ENCODE data around the gene DUOX1. TPM values are rescaled to one million over a fixed set of nuclear protein-coding genes. Genes with fewer than 3 reads are reported as not detected.
A peak's percentile ranks its signal among the peaks of the same experiment; 100 is the strongest.

DUOX1 gene
- total and polyA plus RNA-seq, 2 of the 13 experiments (the other 11 are each of a cell fraction or from before 2014, with no cell fraction given), result 0.03 TPM; not detected in 1

DNA sequence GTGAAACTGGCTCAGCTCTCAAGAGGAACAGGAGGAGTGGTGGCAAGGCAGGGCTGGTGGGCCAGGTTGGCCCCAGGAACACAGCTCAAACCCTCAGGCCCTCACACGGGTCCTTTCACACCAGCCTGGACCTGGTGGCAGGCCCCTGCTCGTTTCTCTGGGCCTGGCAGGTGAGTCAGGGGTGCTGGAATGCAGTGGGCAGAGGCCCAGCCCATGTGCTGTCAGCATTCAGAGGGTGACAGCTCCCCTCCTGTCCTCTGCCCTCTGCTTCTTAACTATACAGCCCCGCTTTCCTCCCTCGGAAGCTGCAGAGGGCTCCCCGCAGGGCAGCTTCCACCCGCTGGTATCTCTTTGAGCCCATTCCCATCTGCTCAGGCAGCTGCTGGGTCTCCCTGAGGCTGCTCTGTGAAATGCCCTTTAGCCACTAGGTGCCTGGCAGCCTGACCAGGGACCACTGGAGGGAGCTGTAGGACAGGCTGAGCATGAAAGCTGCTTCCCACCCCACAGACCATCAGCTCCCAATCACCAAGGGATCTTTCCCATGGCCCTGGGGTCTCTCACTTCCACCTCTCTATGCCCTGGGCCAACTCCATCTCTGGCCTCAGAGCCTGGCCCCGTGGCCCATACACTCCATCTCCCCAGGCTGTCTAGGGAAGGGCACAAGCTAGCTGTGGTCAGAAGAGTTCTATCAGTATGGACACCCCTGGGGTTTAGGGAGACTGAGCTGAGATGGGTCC lies 33.1 kb downstream of the DUOX1 start (continued):
- no peak for TF ChIP-seq HMG20B (CRISPR knock-in tag; conservative IDR thresholded peaks at IDR 0.05)
- no peak for TF ChIP-seq RBAK (CRISPR knock-in tag; IDR thresholded peaks at IDR 0.05)
- TF ChIP-seq SMAD3 (CRISPR knock-in tag; IDR thresholded peaks at IDR 0.05), result 0 out of 2 replicates have a peak, but pooled peaks have one; percentile 32
- no peak for TF ChIP-seq CREM (IDR thresholded peaks at IDR 0.05)
- no peak for TF ChIP-seq CREM (CRISPR knock-in tag; IDR thresholded peaks at IDR 0.05)
- no peak for TF ChIP-seq CEBPB (IDR thresholded peaks at IDR 0.05; ENCODE audit: borderline replicate concordance, low read depth, low read length)
- TF ChIP-seq ZNF496 (CRISPR knock-in tag; IDR thresholded peaks at IDR 0.05; ENCODE audit: insufficient replicate concordance), result no peak
- TF ChIP-seq, protein P1, sequence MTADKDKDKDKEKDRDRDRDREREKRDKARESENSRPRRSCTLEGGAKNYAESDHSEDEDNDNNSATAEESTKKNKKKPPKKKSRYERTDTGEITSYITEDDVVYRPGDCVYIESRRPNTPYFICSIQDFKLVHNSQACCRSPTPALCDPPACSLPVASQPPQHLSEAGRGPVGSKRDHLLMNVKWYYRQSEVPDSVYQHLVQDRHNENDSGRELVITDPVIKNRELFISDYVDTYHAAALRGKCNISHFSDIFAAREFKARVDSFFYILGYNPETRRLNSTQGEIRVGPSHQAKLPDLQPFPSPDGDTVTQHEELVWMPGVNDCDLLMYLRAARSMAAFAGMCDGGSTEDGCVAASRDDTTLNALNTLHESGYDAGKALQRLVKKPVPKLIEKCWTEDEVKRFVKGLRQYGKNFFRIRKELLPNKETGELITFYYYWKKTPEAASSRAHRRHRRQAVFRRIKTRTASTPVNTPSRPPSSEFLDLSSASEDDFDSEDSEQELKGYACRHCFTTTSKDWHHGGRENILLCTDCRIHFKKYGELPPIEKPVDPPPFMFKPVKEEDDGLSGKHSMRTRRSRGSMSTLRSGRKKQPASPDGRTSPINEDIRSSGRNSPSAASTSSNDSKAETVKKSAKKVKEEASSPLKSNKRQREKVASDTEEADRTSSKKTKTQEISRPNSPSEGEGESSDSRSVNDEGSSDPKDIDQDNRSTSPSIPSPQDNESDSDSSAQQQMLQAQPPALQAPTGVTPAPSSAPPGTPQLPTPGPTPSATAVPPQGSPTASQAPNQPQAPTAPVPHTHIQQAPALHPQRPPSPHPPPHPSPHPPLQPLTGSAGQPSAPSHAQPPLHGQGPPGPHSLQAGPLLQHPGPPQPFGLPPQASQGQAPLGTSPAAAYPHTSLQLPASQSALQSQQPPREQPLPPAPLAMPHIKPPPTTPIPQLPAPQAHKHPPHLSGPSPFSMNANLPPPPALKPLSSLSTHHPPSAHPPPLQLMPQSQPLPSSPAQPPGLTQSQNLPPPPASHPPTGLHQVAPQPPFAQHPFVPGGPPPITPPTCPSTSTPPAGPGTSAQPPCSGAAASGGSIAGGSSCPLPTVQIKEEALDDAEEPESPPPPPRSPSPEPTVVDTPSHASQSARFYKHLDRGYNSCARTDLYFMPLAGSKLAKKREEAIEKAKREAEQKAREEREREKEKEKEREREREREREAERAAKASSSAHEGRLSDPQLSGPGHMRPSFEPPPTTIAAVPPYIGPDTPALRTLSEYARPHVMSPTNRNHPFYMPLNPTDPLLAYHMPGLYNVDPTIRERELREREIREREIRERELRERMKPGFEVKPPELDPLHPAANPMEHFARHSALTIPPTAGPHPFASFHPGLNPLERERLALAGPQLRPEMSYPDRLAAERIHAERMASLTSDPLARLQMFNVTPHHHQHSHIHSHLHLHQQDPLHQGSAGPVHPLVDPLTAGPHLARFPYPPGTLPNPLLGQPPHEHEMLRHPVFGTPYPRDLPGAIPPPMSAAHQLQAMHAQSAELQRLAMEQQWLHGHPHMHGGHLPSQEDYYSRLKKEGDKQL (CRISPR knock-in tag; IDR thresholded peaks at IDR 0.05; ENCODE audit: low read depth), result no peak
- TF ChIP-seq HCFC1 (IDR thresholded peaks at IDR 0.05; ENCODE audit: low read depth, low read length), result no peak
- TF ChIP-seq TARDBP (CRISPR knock-in tag; IDR thresholded peaks at IDR 0.05), result no peak
- TF ChIP-seq TCF7L2 (IDR thresholded peaks at IDR 0.05; ENCODE audit: low read depth, low read length), result no peak
- TF ChIP-seq ZNF24 (IDR thresholded peaks at IDR 0.05), result no peak
- TF ChIP-seq ATM (IDR thresholded peaks at IDR 0.05; ENCODE audit: borderline replicate concordance), result no peak
- no peak for TF ChIP-seq ZNF205 (CRISPR knock-in tag; IDR thresholded peaks at IDR 0.05)
- TF ChIP-seq ZNF383 (CRISPR knock-in tag; IDR thresholded peaks at IDR 0.05; ENCODE audit: borderline replicate concordance), result no peak
- TF ChIP-seq ZNF768 (CRISPR knock-in tag; IDR thresholded peaks at IDR 0.05), result no peak
- TF ChIP-seq, protein P2, sequence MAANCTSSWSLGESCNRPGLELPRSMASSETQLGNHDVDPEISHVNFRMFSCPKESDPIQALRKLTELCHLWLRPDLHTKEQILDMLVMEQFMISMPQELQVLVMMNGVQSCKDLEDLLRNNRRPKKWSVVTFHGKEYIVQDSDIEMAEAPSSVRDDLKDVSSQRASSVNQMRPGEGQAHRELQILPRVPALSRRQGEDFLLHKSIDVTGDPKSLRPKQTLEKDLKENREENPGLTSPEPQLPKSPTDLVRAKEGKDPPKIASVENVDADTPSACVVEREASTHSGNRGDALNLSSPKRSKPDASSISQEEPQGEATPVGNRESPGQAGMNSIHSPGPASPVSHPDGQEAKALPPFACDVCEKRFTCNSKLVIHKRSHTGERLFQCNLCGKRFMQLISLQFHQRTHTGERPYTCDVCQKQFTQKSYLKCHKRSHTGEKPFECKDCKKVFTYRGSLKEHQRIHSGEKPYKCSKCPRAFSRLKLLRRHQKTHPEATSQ (CRISPR knock-in tag; IDR thresholded peaks at IDR 0.05; ENCODE audit: borderline replicate concordance), result no peak
- TF ChIP-seq REXO4 (CRISPR knock-in tag; IDR thresholded peaks at IDR 0.05; ENCODE audit: borderline replicate concordance), result no peak
- TF ChIP-seq, protein P3, sequence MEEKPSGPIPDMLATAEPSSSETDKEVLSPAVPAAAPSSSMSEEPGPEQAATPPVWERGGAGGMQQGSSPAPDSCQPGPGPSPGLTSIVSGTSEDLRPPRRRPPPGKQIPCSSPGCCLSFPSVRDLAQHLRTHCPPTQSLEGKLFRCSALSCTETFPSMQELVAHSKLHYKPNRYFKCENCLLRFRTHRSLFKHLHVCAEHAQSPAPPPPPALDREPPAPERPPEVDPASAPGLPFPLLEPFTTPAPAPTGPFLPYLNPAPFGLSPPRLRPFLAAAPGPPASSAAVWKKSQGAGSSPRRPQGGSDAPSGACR (CRISPR knock-in tag; IDR thresholded peaks at IDR 0.05), result no peak
- no peak for TF ChIP-seq ZNF431 (CRISPR knock-in tag; IDR thresholded peaks at IDR 0.05; ENCODE audit: borderline replicate concordance, low read depth)
- TF ChIP-seq, protein P4, sequence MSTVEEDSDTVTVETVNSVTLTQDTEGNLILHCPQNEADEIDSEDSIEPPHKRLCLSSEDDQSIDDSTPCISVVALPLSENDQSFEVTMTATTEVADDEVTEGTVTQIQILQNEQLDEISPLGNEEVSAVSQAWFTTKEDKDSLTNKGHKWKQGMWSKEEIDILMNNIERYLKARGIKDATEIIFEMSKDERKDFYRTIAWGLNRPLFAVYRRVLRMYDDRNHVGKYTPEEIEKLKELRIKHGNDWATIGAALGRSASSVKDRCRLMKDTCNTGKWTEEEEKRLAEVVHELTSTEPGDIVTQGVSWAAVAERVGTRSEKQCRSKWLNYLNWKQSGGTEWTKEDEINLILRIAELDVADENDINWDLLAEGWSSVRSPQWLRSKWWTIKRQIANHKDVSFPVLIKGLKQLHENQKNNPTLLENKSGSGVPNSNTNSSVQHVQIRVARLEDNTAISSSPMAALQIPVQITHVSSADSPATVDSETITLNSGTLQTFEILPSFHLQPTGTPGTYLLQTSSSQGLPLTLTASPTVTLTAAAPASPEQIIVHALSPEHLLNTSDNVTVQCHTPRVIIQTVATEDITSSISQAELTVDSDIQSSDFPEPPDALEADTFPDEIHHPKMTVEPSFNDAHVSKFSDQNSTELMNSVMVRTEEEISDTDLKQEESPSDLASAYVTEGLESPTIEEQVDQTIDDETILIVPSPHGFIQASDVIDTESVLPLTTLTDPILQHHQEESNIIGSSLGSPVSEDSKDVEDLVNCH (CRISPR knock-in tag; IDR thresholded peaks at IDR 0.05), result no peak
